ENCODE measurements around the gene TBC1D14.

DNA sequence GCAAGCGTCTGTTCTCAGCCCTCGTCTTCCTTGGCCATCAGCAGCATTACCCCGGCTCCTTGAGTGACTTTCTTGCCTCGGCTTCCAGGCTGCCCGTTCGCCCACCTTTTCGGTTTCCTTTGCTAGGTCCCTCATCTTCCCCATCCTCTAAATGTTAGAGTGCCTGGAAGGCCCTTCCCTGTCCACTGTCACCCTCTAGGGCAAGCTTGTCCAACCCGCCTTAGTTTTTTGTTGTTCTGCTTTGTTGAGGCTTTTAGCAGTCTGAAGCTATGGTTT is 62.7 kb downstream of the TBC1D14 start:
- TF ChIP-seq POLR2AphosphoS5 (IDR thresholded peaks at IDR 0.05; ENCODE audit: low read depth, low read length) (no peak), POLR2A (IDR thresholded peaks at IDR 0.05; ENCODE audit: low read depth, low read length) (no peak)

Data from GM12891 (cell line).